Endothelial cell of umbilical vein (primary cell): ENCODE results near the gene LMAN2. TPM values are rescaled to one million over a fixed set of nuclear protein-coding genes. Genes with fewer than 3 reads are reported as not detected.
A peak's percentile ranks its signal among the peaks of the same experiment; 100 is the strongest.

Source experiments
- BruUV-seq: library from RNA; stranded (reverse); fragments of 400-500 nt; replicated peaks from 2 replicates; lab custom pipeline; 2021; lab: Mats Ljungman, UMichigan
- CTCF ChIA-PET: fragments of 300-600, 350-600 bp; sonication (Branson Sonifier 250); formaldehyde crosslinking; loops from one replicate; lab custom pipeline; 2021; ENCODE audit warnings: antibody characterized with exemption, inconsistent platforms; lab: Charles Lee
- POLR2A ChIA-PET: fragments of 300-600, 350-600 bp; sonication (Branson Sonifier 250); formaldehyde crosslinking; loops from one replicate; lab custom pipeline; 2021; ENCODE audit warnings: antibody characterized with exemption, inconsistent platforms; lab: Charles Lee
- DNase-seq: peaks from one replicate; pipeline ENCODE4 v3.0.0-alpha.2; 2011; ENCODE audit warnings: low read depth, low spot score
- FAIRE-seq: peaks from 2 replicates; lab custom pipeline; 2011; peaks lifted over from hg19 to GRCh38; lab: Jason Lieb, UNC
- H2AFZ ChIP-seq: 2 replicates; pipeline ENCODE4 v1.6.0; 2012; ENCODE audit warnings: low read depth, low read length, control low read depth, inconsistent platforms
- H3K27ac ChIP-seq: 2 replicates; pipeline ENCODE4 v1.5.1; 2011; ENCODE audit warnings: low read depth, mild to moderate bottlenecking, control low read depth, low read length, moderate library complexity; ENCODE audit not compliant: insufficient read depth
- H3K27me3 ChIP-seq, 2 experiments: 2 replicates each; pipeline versions ENCODE4 v1.6.0 to v1.6.1; 2011; ENCODE audit warnings: low read length in 2 of 2, mixed read lengths in 1 of 2; ENCODE audit not compliant: control insufficient read depth in 2 of 2, insufficient read depth in 2 of 2
- H3K36me3 ChIP-seq, 2 experiments: 2 replicates in 1 of 2; 3 replicates in 1 of 2; pipeline ENCODE4 v1.5.1; 2011; ENCODE audit warnings: low read length in 2 of 2, mild to moderate bottlenecking in 1 of 2, moderate library complexity in 1 of 2; ENCODE audit not compliant: control insufficient read depth in 2 of 2, insufficient read depth in 2 of 2; ENCODE audit errors: extremely low read depth in 1 of 2
- H3K4me1 ChIP-seq: 3 replicates; pipeline ENCODE4 v1.5.1; 2011; ENCODE audit warnings: mild to moderate bottlenecking, low read length; ENCODE audit not compliant: control insufficient read depth, insufficient read depth; ENCODE audit errors: extremely low read depth
- H3K4me2 ChIP-seq: 2 replicates; pipeline ENCODE4 v1.6.1; 2011; ENCODE audit warnings: low read length, control low read depth, mixed read lengths; ENCODE audit not compliant: insufficient read depth
- H3K4me3 ChIP-seq, 3 experiments: fragments of 200-600 bp in 1 of 3; sonication (generic), shearing (Covaris generic) in 1 of 3; replicated peaks in 1 of 3; 2 replicates each; pipeline ENCODE4 v1.5.1; 2011 to 2016; ENCODE audit warnings: control low read depth in 3 of 3, low read length in 3 of 3, mild to moderate bottlenecking in 2 of 3, inconsistent platforms in 1 of 3, low read depth in 1 of 3, moderate library complexity in 1 of 3; ENCODE audit not compliant: insufficient read depth in 1 of 3
- H3K79me2 ChIP-seq: 2 replicates; pipeline ENCODE4 v1.6.0; 2012; ENCODE audit warnings: low read length, inconsistent platforms; ENCODE audit not compliant: control insufficient read depth, insufficient read depth
- H3K9ac ChIP-seq: replicated peaks from 2 replicates; pipeline ENCODE3; 2011; ENCODE audit warnings: low read length, control low read depth; ENCODE audit not compliant: insufficient read depth; ENCODE audit errors: extremely low read depth
- H3K9me1 ChIP-seq: replicated peaks from 3 replicates; pipeline ENCODE4 v1.6.0; 2011; ENCODE audit warnings: mild to moderate bottlenecking, low read length; ENCODE audit not compliant: control insufficient read depth, insufficient read depth; ENCODE audit errors: extremely low read depth
- H3K9me3 ChIP-seq: replicated peaks from 2 replicates; pipeline ENCODE4 v1.5.1; 2012; ENCODE audit warnings: low read length, inconsistent platforms; ENCODE audit not compliant: control insufficient read depth, insufficient read depth
- H4K20me1 ChIP-seq: replicated peaks from 2 replicates; pipeline ENCODE3; 2011; ENCODE audit warnings: mild to moderate bottlenecking, low read length; ENCODE audit not compliant: control insufficient read depth, insufficient read depth; ENCODE audit errors: extremely low read depth
- CTCF ChIP-seq, 2 donors: IDR thresholded peaks; 1 replicate in 1 of 2; 2 replicates in 1 of 2; pipeline ENCODE4 v1.5.1; 2011; ENCODE audit warnings: low read length in 2 of 2, mild to moderate bottlenecking in 2 of 2, moderate library complexity in 2 of 2, control low read depth in 1 of 2, inconsistent platforms in 1 of 2, low read depth in 1 of 2; ENCODE audit not compliant: insufficient read depth in 1 of 2; ENCODE audit errors: extremely low read depth in 1 of 2
- EZH2 ChIP-seq: IDR thresholded peaks from 2 replicates; pipeline ENCODE4 v1.6.1; 2012; ENCODE audit warnings: borderline replicate concordance, low read depth, mild to moderate bottlenecking, moderate library complexity, low read length, inconsistent platforms; ENCODE audit not compliant: severe bottlenecking
- FOS ChIP-seq: IDR thresholded peaks from 2 replicates; pipeline ENCODE4 v1.6.1; 2011; ENCODE audit warnings: mild to moderate bottlenecking, low read length, moderate library complexity, borderline replicate concordance; ENCODE audit not compliant: insufficient read depth
- GATA2 ChIP-seq: IDR thresholded peaks from 2 replicates; pipeline ENCODE4 v1.7.0; 2011; ENCODE audit warnings: low read depth, mild to moderate bottlenecking, moderate library complexity, mixed read lengths, low read length; ENCODE audit not compliant: insufficient read length, insufficient read depth
- JUN ChIP-seq: IDR thresholded peaks from 2 replicates; pipeline ENCODE4 v1.6.1; 2011; ENCODE audit warnings: borderline replicate concordance, low read depth; ENCODE audit not compliant: insufficient read length, insufficient read depth
- MAX ChIP-seq: IDR thresholded peaks from 2 replicates; pipeline ENCODE4 v1.6.1; 2011; ENCODE audit not compliant: insufficient read depth, insufficient read length
- MYC ChIP-seq: IDR thresholded peaks from one replicate; pipeline ENCODE4 v1.6.1; 2011; ENCODE audit warnings: mild to moderate bottlenecking, low read depth, low read length
- POLR2A ChIP-seq: IDR thresholded peaks from 2 replicates; pipeline ENCODE4 v1.6.1; 2012; ENCODE audit warnings: low read depth, mild to moderate bottlenecking, control low read depth, low read length
- POLR2AphosphoS5 ChIP-seq: IDR thresholded peaks from 2 replicates; pipeline ENCODE4 v1.6.1; 2012; ENCODE audit warnings: low read depth, mild to moderate bottlenecking, control low read depth, low read length, moderate library complexity; ENCODE audit not compliant: insufficient read depth
- dilution Hi-C: fragments of 300-500 bp; cut with MboI; formaldehyde crosslinking; loops from one replicate; pipeline ENCODE4 v1.15.0; 2019; ENCODE audit warnings: low sequenced_read_pairs; ENCODE audit not compliant: extremely low pct_ligation_motif_present
- intact Hi-C: fragments of 100-400 bp; cut with micrococcal nuclease; formaldehyde crosslinking; loops from one replicate; pipeline ENCODE4 v1.10.0; 2022
- polyA plus RNA-seq, 4 experiments: library from polyadenylated mRNA; depleted of rRNA in 3 of 4; stranded (reverse) in 3 of 4; unstranded in 1 of 4; fragments of >200 nt; gene quantifications; 2 replicates each; pipeline versions ENCODE4 v1.2.1 to v1.2.3, GENCODE V29; 2011 to 2012; ENCODE audit warnings: missing spikeins in 1 of 4
- total RNA-seq: library from RNA; stranded (reverse); gene quantifications from 2 replicates; pipeline ENCODE4 v1.2.3, GENCODE V29; 2021

Gene LMAN2
- total and polyA plus RNA-seq, 2 donors (not counting 3 experiments of a cell fraction or from before 2014, with no cell fraction given) = 151 to 370 TPM

GRCh38 chr5:177311392-177311722, 40.1 kb downstream of the LMAN2 start:
- peak overlapping the region; percentile 36 for H2AFZ ChIP-seq

More at GRCh38 chr5:177311392-177311722, 40.1 kb downstream of the LMAN2 start:
- dilution Hi-C loops (no loop called here), intact Hi-C loops (loop anchor here (5.0 kb wide), 2 partner anchors 56 to 659 kb away; no protein-coding TSS in a partner anchor)
- ChIA-PET POLR2A (no interaction called here), CTCF (interaction anchor here (1.1 to 3.4 kb wide), 7 partner anchors 17 to 197 kb away, joined by 4 to 45 read pairs (median 10); no protein-coding TSS in a partner anchor)
- H3K4me3 ChIP-seq = peak overlapping the region; percentile 49 to 64 (median 58)
- H3K9ac ChIP-seq = peak overlapping the region; percentile 47
- peaks cover 10% of the 10 kb centered on the region for H3K79me2 ChIP-seq
- no peaks in the 10 kb centered on the region for H3K9me1 ChIP-seq
- H3K36me3 ChIP-seq = peaks cover 0 to 8% of the 10 kb centered on the region in 2 experiments
- FAIRE-seq (no peak), DNase-seq (no peak)
- H3K27ac ChIP-seq = no peak overlapping the region
- no peaks in the 10 kb centered on the region for H3K27me3 ChIP-seq
- H4K20me1 ChIP-seq = no peaks in the 10 kb centered on the region
- no peak for TF ChIP-seq MAX
- no peak for TF ChIP-seq FOS
- no peak for TF ChIP-seq POLR2AphosphoS5
- no peak for TF ChIP-seq MYC
- TF ChIP-seq EZH2 = no peak
- no peak for TF ChIP-seq CTCF (IDR thresholded peaks at IDR 0.05; ENCODE audit: extremely low read depth in 1 of 2, insufficient read depth in 1 of 2, low read depth in 1 of 2, low read length in 2 of 2)
- TF ChIP-seq GATA2 = no peak
- TF ChIP-seq POLR2A = no peak
- no peak for TF ChIP-seq JUN
- no peaks in the 10 kb centered on the region for H3K9me3 ChIP-seq
- BruUV-seq = no TSS peak
- peak overlapping the region; percentile 76 for H3K4me2 ChIP-seq
- peaks cover 22% of the 10 kb centered on the region for H3K4me1 ChIP-seq
